ENCODE results near the gene TERC.

- TF ChIP-seq SIN3A (IDR thresholded peaks at IDR 0.05; ENCODE audit: borderline replicate concordance, insufficient read depth, low read length) (no peak), REST (IDR thresholded peaks at IDR 0.05; ENCODE audit: insufficient read depth in 1 of 2, low read depth in 2 of 2, low read length in 2 of 2) (no peak), FOXP2 (optimal IDR thresholded peaks at IDR 0.05; ENCODE audit: borderline replicate concordance, extremely low read depth, extremely low read length, insufficient read depth) (no peak), TAF1 (IDR thresholded peaks at IDR 0.05; ENCODE audit: borderline replicate concordance, insufficient read depth, low read length) (no peak)
Measured at GRCh38 chr3:169748670-169749069, 16.2 kb downstream of the TERC start.

Measured in PFSK-1 (cell line).